HG02981 (cell line): ENCODE measurements around the gene TSFM.

Experiments
- ATAC-seq: cut with Tn5 transposase; IDR thresholded peaks from one replicate; pipeline ENCODE4 v1.9.1; 2021; ENCODE audit warnings: mild to moderate bottlenecking, moderate library complexity; ENCODE audit not compliant: unreplicated experiment

TSFM gene

GRCh38 chr12:57777911-57778310, 4.7 kb upstream of the TSFM start:
- no peak for ATAC-seq

- ATAC-seq, result no peak
These were observed 2.9 kb upstream of the TSFM start for GRCh38 chr12:57779736-57780135.

- ATAC-seq, result no peak
These were observed 2.2 kb upstream of the TSFM start for GRCh38 chr12:57780284-57780897.

- no peak for ATAC-seq
These were observed 1.3 kb upstream of the TSFM start for GRCh38 chr12:57781244-57781643.

GRCh38 chr12:57781801-57782200, 786 bp upstream of the TSFM start:
- ATAC-seq, result no peak

- ATAC-seq, result no peak
These were observed 362 bp upstream of the TSFM start for GRCh38 chr12:57782243-57782607.

GRCh38 chr12:57783466-57783801, 847 bp downstream of the TSFM start:
- ATAC-seq, result no peak

GRCh38 chr12:57783861-57784260, 1.3 kb downstream of the TSFM start:
- no peak for ATAC-seq

- no peak for ATAC-seq
These were observed 11.3 kb downstream of the TSFM start for GRCh38 chr12:57793920-57794319.

GRCh38 chr12:57795354-57795753, 12.8 kb downstream of the TSFM start:
- no peak for ATAC-seq

- ATAC-seq, result no peak
These were observed 14.4 kb downstream of the TSFM start for GRCh38 chr12:57796996-57797395.

- no peak for ATAC-seq
These were observed 15.3 kb downstream of the TSFM start for GRCh38 chr12:57797933-57798332.

GRCh38 chr12:57800965-57801364, 18.4 kb downstream of the TSFM start:
- ATAC-seq, result no peak

- no peak for ATAC-seq
These were observed 20.0 kb downstream of the TSFM start for GRCh38 chr12:57802607-57803006.

- no peak for ATAC-seq
These were observed 20.8 kb downstream of the TSFM start for GRCh38 chr12:57803319-57803893.

GRCh38 chr12:57806677-57807076, 24.1 kb downstream of the TSFM start:
- ATAC-seq, result no peak

- no peak for ATAC-seq
These were observed 24.7 kb downstream of the TSFM start for GRCh38 chr12:57807285-57807684.

GRCh38 chr12:57808351-57808750, 25.8 kb downstream of the TSFM start:
- no peak for ATAC-seq

GRCh38 chr12:57809425-57809824, 26.8 kb downstream of the TSFM start:
- ATAC-seq, result no peak

GRCh38 chr12:57810450-57810849, 27.9 kb downstream of the TSFM start:
- no peak for ATAC-seq

GRCh38 chr12:57811028-57811755, 28.6 kb downstream of the TSFM start:
- ATAC-seq, result no peak

- ATAC-seq, result no peak
These were observed 30.8 kb downstream of the TSFM start for GRCh38 chr12:57813111-57813970.
